GM23248 (cell line): ENCODE data around the gene MAPK10.

Experiments
- EZH2 ChIP-seq: fragments of 200-600 bp; sonication (generic); IDR thresholded peaks from 2 replicates; pipeline ENCODE4 v1.6.1; 2018; ENCODE audit warnings: antibody characterized with exemption, mild to moderate bottlenecking; ENCODE audit not compliant: insufficient read depth, poor library complexity, severe bottlenecking
- EZH2phosphoT487 ChIP-seq: fragments of 200-600 bp; sonication (generic); IDR thresholded peaks from 2 replicates; pipeline ENCODE4 v1.6.1; 2018; ENCODE audit warnings: antibody characterized with exemption, moderate library complexity, mild to moderate bottlenecking, low read depth; ENCODE audit not compliant: insufficient read depth

GRCh38 chr4:85966373-85966772 is 393.5 kb downstream of the MAPK10 start:
- TF ChIP-seq EZH2phosphoT487: no peak
- no peak for TF ChIP-seq EZH2
